HEK293 (cell line): ENCODE results near the gene INSM1.

Experiments used
- CTCF ChIA-PET: fragments of 350-600 bp; formaldehyde crosslinking; extraction: SDS; loops from one replicate; lab custom pipeline; 2021; ENCODE audit warnings: antibody characterized with exemption; lab: Yijun Ruan, JAX
- POLR2A ChIA-PET: fragments of 300-600 bp; formaldehyde crosslinking; extraction: SDS; loops from one replicate; lab custom pipeline; 2020; ENCODE audit warnings: antibody characterized with exemption, inconsistent platforms; lab: Yijun Ruan, JAX
- H3K27ac ChIP-seq: fragments of 200-500 bp; sonication (Bioruptor generic); 2 replicates; pipeline ENCODE4 v1.5.1; 2014; ENCODE audit warnings: low read depth, low read length, control low read depth, inconsistent platforms; ENCODE audit errors: extremely low read depth
- H3K36me3 ChIP-seq, 2 experiments: fragments of 200-500 bp in 1 of 2; sonication (Bioruptor generic) in 1 of 2; 1 replicate in 1 of 2; 2 replicates in 1 of 2; pipeline ENCODE4 v1.5.1; 2014 to 2017; ENCODE audit warnings: inconsistent platforms in 2 of 2, low read length in 2 of 2; ENCODE audit not compliant: control insufficient read depth in 2 of 2, insufficient read depth in 1 of 2
- H3K4me1 ChIP-seq: fragments of 200-500 bp; sonication (Bioruptor generic); 2 replicates; pipeline ENCODE4 v1.5.1; 2014; ENCODE audit warnings: mild to moderate bottlenecking, low read length, inconsistent platforms; ENCODE audit not compliant: control insufficient read depth, insufficient read depth
- H3K4me3 ChIP-seq: 2 replicates; pipeline ENCODE4 v1.5.1; 2011; ENCODE audit warnings: low read depth, mild to moderate bottlenecking, control low read depth, low read length, moderate library complexity
- H3K9me3 ChIP-seq: fragments of 200-500 bp; sonication (Bioruptor generic); 2 replicates; pipeline ENCODE4 v1.5.1; 2014; ENCODE audit warnings: low read depth, low read length, inconsistent platforms; ENCODE audit not compliant: control insufficient read depth, insufficient read depth
- EGR2 ChIP-seq: fragments of 450-650 bp; formaldehyde crosslinking; IDR thresholded peaks from 2 replicates; pipeline ENCODE4 v1.5.1; 2016; ENCODE audit warnings: low read depth, missing biosample characterization, missing genetic modification characterization
- GFI1B ChIP-seq: fragments of 450-650 bp; formaldehyde crosslinking; IDR thresholded peaks from 2 replicates; pipeline ENCODE4 v1.5.1; 2016; ENCODE audit warnings: missing biosample characterization, missing genetic modification characterization
- GLI4 ChIP-seq: fragments of 450-650 bp; formaldehyde crosslinking; IDR thresholded peaks from 2 replicates; pipeline ENCODE4 v1.5.1; 2016; ENCODE audit warnings: missing biosample characterization, missing genetic modification characterization
- KLF16 ChIP-seq: fragments of 450-650 bp; formaldehyde crosslinking; IDR thresholded peaks from 2 replicates; pipeline ENCODE4 v1.5.1; 2017; ENCODE audit warnings: missing biosample characterization, missing genetic modification characterization
- KLF7 ChIP-seq: fragments of 450-650 bp; formaldehyde crosslinking; IDR thresholded peaks from 2 replicates; pipeline ENCODE4 v1.5.1; 2016; ENCODE audit warnings: missing biosample characterization, missing genetic modification characterization, borderline replicate concordance
- KLF8 ChIP-seq: fragments of 450-650 bp; formaldehyde crosslinking; IDR thresholded peaks from 2 replicates; pipeline ENCODE4 v1.5.1; 2016; ENCODE audit warnings: missing biosample characterization, missing genetic modification characterization
- PRDM1 ChIP-seq: fragments of 450-650 bp; formaldehyde crosslinking; IDR thresholded peaks from 2 replicates; pipeline ENCODE4; 2016; ENCODE audit warnings: missing biosample characterization, missing genetic modification characterization
- PRDM2 ChIP-seq: fragments of 450-650 bp; formaldehyde crosslinking; IDR thresholded peaks from 2 replicates; pipeline ENCODE4 v1.5.1; 2016; ENCODE audit warnings: missing biosample characterization, missing genetic modification characterization, borderline replicate concordance
- ZBTB8A ChIP-seq: fragments of 450-650 bp; formaldehyde crosslinking; IDR thresholded peaks from 2 replicates; pipeline ENCODE4 v1.5.1; 2016; ENCODE audit warnings: missing biosample characterization, missing genetic modification characterization
- ZIC2 ChIP-seq: fragments of 450-650 bp; formaldehyde crosslinking; IDR thresholded peaks from 2 replicates; pipeline ENCODE4 v1.5.1; 2016; ENCODE audit warnings: missing biosample characterization, missing genetic modification characterization
- ZNF10 ChIP-seq: fragments of 450-650 bp; formaldehyde crosslinking; IDR thresholded peaks from 2 replicates; pipeline ENCODE4 v1.5.1; 2017; ENCODE audit warnings: missing biosample characterization, missing genetic modification characterization
- ZNF155 ChIP-seq: fragments of 450-650 bp; formaldehyde crosslinking; IDR thresholded peaks from 2 replicates; pipeline ENCODE4 v1.5.1; 2016; ENCODE audit warnings: missing biosample characterization, missing genetic modification characterization
- ZNF366 ChIP-seq: fragments of 450-650 bp; formaldehyde crosslinking; conservative IDR thresholded peaks from 2 replicates; pipeline ENCODE4 v1.5.1; 2016; ENCODE audit warnings: missing biosample characterization, missing genetic modification characterization
- ZNF48 ChIP-seq: fragments of 450-650 bp; formaldehyde crosslinking; IDR thresholded peaks from 2 replicates; pipeline ENCODE4 v1.5.1; 2016; ENCODE audit warnings: missing biosample characterization, missing genetic modification characterization
- ZNF521 ChIP-seq: fragments of 450-650 bp; formaldehyde crosslinking; IDR thresholded peaks from 2 replicates; pipeline ENCODE4 v1.5.1; 2017; ENCODE audit warnings: missing biosample characterization, mild to moderate bottlenecking, missing genetic modification characterization
- ZNF645 ChIP-seq: fragments of 450-650 bp; formaldehyde crosslinking; IDR thresholded peaks from 2 replicates; pipeline ENCODE4; 2016; ENCODE audit warnings: missing biosample characterization, missing genetic modification characterization
- ZNF660 ChIP-seq: fragments of 450-650 bp; IDR thresholded peaks from 2 replicates; pipeline ENCODE4 v1.5.1; 2018; ENCODE audit warnings: missing biosample characterization, mild to moderate bottlenecking, missing genetic modification characterization
- ZNF777 ChIP-seq: fragments of 450-650 bp; formaldehyde crosslinking; IDR thresholded peaks from 2 replicates; pipeline ENCODE4 v1.5.1; 2017; ENCODE audit warnings: missing biosample characterization, missing genetic modification characterization, borderline replicate concordance
- TF ChIP-seq, protein P1 (sequence below): fragments of 450-650 bp; formaldehyde crosslinking; IDR thresholded peaks from 2 replicates; pipeline ENCODE4 v1.5.1; 2017; ENCODE audit warnings: missing biosample characterization, missing genetic modification characterization

The INSM1 gene

DNA sequence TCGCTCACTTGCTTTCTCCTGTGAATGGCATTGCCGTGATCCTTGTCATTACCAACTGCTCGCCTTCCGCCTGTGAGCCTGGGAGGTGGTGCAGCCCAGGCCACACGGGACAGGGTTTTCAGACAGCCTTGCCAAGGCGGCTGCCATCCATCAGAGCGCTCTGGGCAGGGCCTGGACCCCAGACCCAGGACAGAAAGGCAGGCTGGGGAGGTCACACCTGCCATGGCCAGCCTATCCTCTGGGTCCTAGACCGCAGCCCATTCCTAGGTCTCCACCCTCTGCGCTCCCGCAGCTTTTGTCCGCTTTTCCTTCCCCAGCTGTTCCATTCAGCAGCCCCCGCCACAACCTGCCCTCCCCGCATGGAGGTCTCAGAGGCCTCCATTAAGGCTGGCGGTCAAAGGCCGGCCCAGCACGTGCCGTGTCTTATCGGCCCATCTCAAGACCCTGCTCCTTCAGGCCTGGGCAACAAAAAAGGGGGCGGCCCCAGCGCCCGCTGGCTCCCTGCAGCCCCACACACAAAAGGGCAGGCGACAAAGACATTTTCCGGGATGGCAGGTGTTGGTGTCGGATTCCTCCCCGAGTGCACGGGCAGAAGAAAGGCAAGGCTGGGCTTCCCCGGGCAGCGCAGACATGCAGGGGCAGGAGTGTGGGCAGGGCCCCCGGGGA is 28.1 kb downstream of the INSM1 start:
- TF ChIP-seq, protein P1, sequence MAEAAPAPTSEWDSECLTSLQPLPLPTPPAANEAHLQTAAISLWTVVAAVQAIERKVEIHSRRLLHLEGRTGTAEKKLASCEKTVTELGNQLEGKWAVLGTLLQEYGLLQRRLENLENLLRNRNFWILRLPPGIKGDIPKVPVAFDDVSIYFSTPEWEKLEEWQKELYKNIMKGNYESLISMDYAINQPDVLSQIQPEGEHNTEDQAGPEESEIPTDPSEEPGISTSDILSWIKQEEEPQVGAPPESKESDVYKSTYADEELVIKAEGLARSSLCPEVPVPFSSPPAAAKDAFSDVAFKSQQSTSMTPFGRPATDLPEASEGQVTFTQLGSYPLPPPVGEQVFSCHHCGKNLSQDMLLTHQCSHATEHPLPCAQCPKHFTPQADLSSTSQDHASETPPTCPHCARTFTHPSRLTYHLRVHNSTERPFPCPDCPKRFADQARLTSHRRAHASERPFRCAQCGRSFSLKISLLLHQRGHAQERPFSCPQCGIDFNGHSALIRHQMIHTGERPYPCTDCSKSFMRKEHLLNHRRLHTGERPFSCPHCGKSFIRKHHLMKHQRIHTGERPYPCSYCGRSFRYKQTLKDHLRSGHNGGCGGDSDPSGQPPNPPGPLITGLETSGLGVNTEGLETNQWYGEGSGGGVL (tag by site-specific recombination): no peak
- no peak for TF ChIP-seq ZNF48 (tag by site-specific recombination)
- TF ChIP-seq GFI1B: no peak
- TF ChIP-seq ZNF366: no peak
- no peak for TF ChIP-seq ZNF777 (tag by site-specific recombination)
- TF ChIP-seq ZNF645 (tag by site-specific recombination): no peak
- no peak for TF ChIP-seq ZNF10 (tag by site-specific recombination)
- TF ChIP-seq KLF8 (tag by site-specific recombination): no peak
- TF ChIP-seq ZIC2 (tag by site-specific recombination): no peak
- TF ChIP-seq ZNF660 (tag by site-specific recombination): no peak
- no peak for TF ChIP-seq ZNF155 (tag by site-specific recombination)
- no peak for TF ChIP-seq PRDM1
- TF ChIP-seq ZNF521: no peak
- no peak for TF ChIP-seq GLI4 (tag by site-specific recombination)
- no peak for TF ChIP-seq KLF7 (tag by site-specific recombination)
- TF ChIP-seq KLF16: no peak
- TF ChIP-seq PRDM2: no peak
- TF ChIP-seq ZBTB8A (tag by site-specific recombination): no peak
- no peak for TF ChIP-seq EGR2 (tag by site-specific recombination)
- TF ChIP-seq, all 188 proteins: peak for 0
- Histone ChIP-seq H3K36me3 (no peaks in the 10 kb centered on the region), H3K4me1 (no peaks in the 10 kb centered on the region), H3K27ac (no peak overlapping the region), H3K4me3 (no peak overlapping the region), H3K9me3 (no peaks in the 10 kb centered on the region)
- POLR2A ChIA-PET: no interaction called here
- CTCF ChIA-PET: no interaction called here
